Fibroblast of villous mesenchyme (primary cell): Measurements from ENCODE around the gene CLTB. TPM values are rescaled to one million over a fixed set of nuclear protein-coding genes. Genes with fewer than 3 reads are reported as not detected.
A peak's percentile ranks its signal among the peaks of the same experiment; 100 is the strongest.
"Not testable (repeated sequence)": the region's sequence is repeated elsewhere in the genome, so short reads cannot be mapped to it uniquely, and the experiment has no call there.

Experiments
- DNase-seq: peaks from one replicate; pipeline ENCODE4 v3.0.0-alpha.2; 2010; ENCODE audit warnings: low read depth
- H3K4me3 ChIP-seq: 2 replicates; pipeline ENCODE4 v1.5.1; 2011; ENCODE audit warnings: low read depth, mild to moderate bottlenecking, low read length
- CTCF ChIP-seq: IDR thresholded peaks from 2 replicates; pipeline ENCODE4 v1.5.1; 2012; ENCODE audit warnings: low read depth, mild to moderate bottlenecking, low read length; ENCODE audit not compliant: insufficient read depth
- total RNA-seq: library from RNA; depleted of rRNA; stranded (reverse); fragments of >200 nt; gene quantifications from 2 replicates; pipeline ENCODE4 v1.2.3, GENCODE V29; 2012

The CLTB gene
- total RNA-seq, 1 donor, result 118 TPM

GRCh38 chr5:176410486-176411180, 5.7 kb downstream of the CLTB start:
- DNase-seq, result no peak
- H3K4me3 ChIP-seq, result no peak overlapping the region
- no peak for TF ChIP-seq CTCF

GRCh38 chr5:176409765-176410164, 6.6 kb downstream of the CLTB start:
- TF ChIP-seq CTCF, result no peak
- no peak for DNase-seq
- H3K4me3 ChIP-seq, result no peak overlapping the region

DNA sequence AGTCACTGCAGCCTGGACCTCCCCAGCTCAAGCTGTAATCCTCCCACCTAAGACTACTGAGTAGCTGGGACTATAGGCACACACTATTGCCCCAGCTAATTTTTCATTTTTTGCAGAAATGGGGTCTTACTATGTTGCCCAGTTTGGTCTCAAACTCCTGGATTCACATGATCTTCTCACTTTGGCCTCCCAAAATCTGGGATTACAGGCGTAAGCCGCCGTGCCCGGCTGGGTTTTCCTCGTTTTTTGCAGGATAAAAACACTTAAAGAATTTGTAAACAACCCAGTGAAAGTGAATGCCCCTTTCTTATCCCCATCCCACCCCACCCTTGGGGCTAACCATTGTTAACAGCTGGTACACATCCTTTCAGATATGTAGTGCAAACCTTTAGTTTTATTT, 7.7 kb downstream of the CLTB start:
- no peak for DNase-seq
- H3K4me3 ChIP-seq, result no peak overlapping the region
- no peak for TF ChIP-seq CTCF

DNA sequence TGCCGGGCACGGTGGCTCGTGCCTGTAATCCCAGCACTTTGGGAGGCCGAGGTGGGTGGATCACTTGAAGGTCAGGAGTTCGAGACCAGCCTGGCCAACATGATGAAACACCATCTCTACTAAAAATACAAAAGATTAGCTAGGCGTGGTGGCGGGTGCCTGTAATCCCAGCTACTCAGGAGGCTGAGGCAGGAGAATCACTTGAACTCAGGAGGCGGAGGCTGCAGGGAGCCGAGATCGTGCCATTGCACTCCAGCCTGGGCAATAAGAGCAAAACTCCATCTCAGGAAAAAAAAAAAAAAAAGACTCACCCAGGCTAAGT, 8.1 kb downstream of the CLTB start:
- not testable (repeated sequence) for H3K4me3 ChIP-seq, DNase-seq

- no peak for TF ChIP-seq CTCF
- DNase-seq, result peak; percentile 62
- no peak overlapping the region for H3K4me3 ChIP-seq
Observed at GRCh38 chr5:176407456-176408251, 8.7 kb downstream of the CLTB start.

GRCh38 chr5:176406436-176407052, 9.8 kb downstream of the CLTB start:
- TF ChIP-seq CTCF, result no peak

GRCh38 chr5:176405656-176406435, 10.5 kb downstream of the CLTB start:
- no peak for DNase-seq
- H3K4me3 ChIP-seq, result no peak overlapping the region
- no peak for TF ChIP-seq CTCF

More at GRCh38 chr5:176406436-176407052, 9.8 kb downstream of the CLTB start:
- no peak overlapping the region for H3K4me3 ChIP-seq
- no peak for DNase-seq
